Osteocyte (in vitro differentiated cells): ENCODE data around the gene TYK2. TPM values are rescaled to one million over a fixed set of nuclear protein-coding genes. Genes with fewer than 3 reads are reported as not detected.

Source experiments
- DNase-seq: peaks from one replicate; pipeline ENCODE4 v3.0.0; 2021; ENCODE audit warnings: mixed read lengths; ENCODE audit not compliant: unreplicated experiment; ENCODE audit errors: extremely low spot score
- H3K27ac Mint-ChIP-seq: one replicate; pipeline ENCODE4 v1.8.0; 2021; ENCODE audit warnings: mild to moderate bottlenecking, mixed read lengths; ENCODE audit not compliant: unreplicated experiment
- H3K27me3 Mint-ChIP-seq: one replicate; pipeline ENCODE4 v1.8.0; 2021; ENCODE audit warnings: mixed read lengths; ENCODE audit not compliant: unreplicated experiment
- H3K36me3 Mint-ChIP-seq: one replicate; pipeline ENCODE4 v1.8.0; 2021; ENCODE audit warnings: mixed read lengths; ENCODE audit not compliant: unreplicated experiment
- H3K4me1 Mint-ChIP-seq: one replicate; pipeline ENCODE4 v1.8.0; 2021; ENCODE audit warnings: mixed read lengths; ENCODE audit not compliant: unreplicated experiment
- H3K4me3 Mint-ChIP-seq: one replicate; pipeline ENCODE4 v1.8.0; 2021; ENCODE audit warnings: mild to moderate bottlenecking, moderate library complexity, mixed read lengths; ENCODE audit not compliant: unreplicated experiment
- H3K9me3 Mint-ChIP-seq: one replicate; pipeline ENCODE4 v1.8.0; 2021; ENCODE audit warnings: mixed read lengths; ENCODE audit not compliant: unreplicated experiment
- CTCF ChIP-seq: fragments of 200-600 bp; sonication (generic); IDR thresholded peaks from 2 replicates; pipeline ENCODE4 v1.5.0; 2021; ENCODE audit warnings: antibody characterized with exemption, mild to moderate bottlenecking, moderate library complexity
- total RNA-seq: library from RNA; stranded (reverse); gene quantifications from 2 replicates; pipeline ENCODE4 v1.2.1, GENCODE V29; 2021

The TYK2 gene
- total RNA-seq, 1 donor from 2014 or later: 136 TPM

- H3K27me3 Mint-ChIP-seq: no peaks in the 10 kb centered on the region
- H3K36me3 Mint-ChIP-seq: peaks cover 25% of the 10 kb centered on the region
- H3K27ac Mint-ChIP-seq: no peak overlapping the region
- TF ChIP-seq CTCF: no peak
- no peak overlapping the region for H3K4me3 Mint-ChIP-seq
- no peaks in the 10 kb centered on the region for H3K9me3 Mint-ChIP-seq
- DNase-seq: no peak
- no peaks in the 10 kb centered on the region for H3K4me1 Mint-ChIP-seq
These were observed 27.4 kb downstream of the TYK2 start for GRCh38 chr19:10352764-10353671.

- Mint-ChIP-seq H3K27me3 (no peaks in the 10 kb centered on the region), H3K9me3 (no peaks in the 10 kb centered on the region), H3K27ac (no peak overlapping the region), H3K36me3 (peaks cover 8% of the 10 kb centered on the region), H3K4me1 (no peaks in the 10 kb centered on the region), H3K4me3 (no peak overlapping the region)
- TF ChIP-seq CTCF: no peak
- no peak for DNase-seq
These were observed 33.9 kb downstream of the TYK2 start for GRCh38 chr19:10346509-10346908.

GRCh38 chr19:10344780-10345179, 35.6 kb downstream of the TYK2 start:
- Mint-ChIP-seq H3K27ac (no peak overlapping the region), H3K36me3 (no peaks in the 10 kb centered on the region), H3K9me3 (no peaks in the 10 kb centered on the region), H3K4me3 (no peak overlapping the region), H3K27me3 (no peaks in the 10 kb centered on the region), H3K4me1 (no peaks in the 10 kb centered on the region)
- no peak for DNase-seq
- no peak for TF ChIP-seq CTCF

GRCh38 chr19:10343495-10343894, 36.9 kb downstream of the TYK2 start:
- no peak for TF ChIP-seq CTCF
- no peaks in the 10 kb centered on the region for H3K27me3 Mint-ChIP-seq
- no peaks in the 10 kb centered on the region for H3K4me1 Mint-ChIP-seq
- H3K9me3 Mint-ChIP-seq: no peaks in the 10 kb centered on the region
- DNase-seq: no peak
- H3K4me3 Mint-ChIP-seq: no peak overlapping the region
- no peak overlapping the region for H3K27ac Mint-ChIP-seq
- no peaks in the 10 kb centered on the region for H3K36me3 Mint-ChIP-seq

- Mint-ChIP-seq H3K36me3 (no peaks in the 10 kb centered on the region), H3K27ac (no peak overlapping the region), H3K27me3 (no peaks in the 10 kb centered on the region), H3K4me1 (no peaks in the 10 kb centered on the region), H3K9me3 (no peaks in the 10 kb centered on the region), H3K4me3 (no peak overlapping the region)
- no peak for TF ChIP-seq CTCF
- no peak for DNase-seq
These were observed 40.4 kb downstream of the TYK2 start for GRCh38 chr19:10339977-10340376.
